Aorta (tissue), 5 donors: ENCODE results near the gene MROH8. TPM values are rescaled to one million over a fixed set of nuclear protein-coding genes. Genes with fewer than 3 reads are reported as not detected.

Experiments used
- ATAC-seq: fragments of 200-7000 bp; cut with Tn5 transposase; one replicate; pipeline ENCODE4 v1.9.1; 2022; ENCODE audit warnings: moderate library complexity; ENCODE audit not compliant: low FRiP score
- DNase-seq, 2 donors: peaks; one replicate each; pipeline ENCODE4 v3.0.0-alpha.2; 2020
- H3K27ac ChIP-seq, 2 donors: one replicate each; pipeline ENCODE4 v1.5.1; 2013; ENCODE audit warnings: low read length in 2 of 2, mild to moderate bottlenecking in 2 of 2, moderate library complexity in 2 of 2, control low read depth in 1 of 2, inconsistent platforms in 1 of 2, low read depth in 1 of 2
- H3K27me3 ChIP-seq, 2 donors: one replicate each; pipeline ENCODE4 v1.6.1; 2013; ENCODE audit warnings: control low read depth in 1 of 2, low read length in 1 of 2, mild to moderate bottlenecking in 1 of 2, moderate library complexity in 1 of 2; ENCODE audit not compliant: insufficient read depth in 2 of 2, control insufficient read depth in 1 of 2
- H3K36me3 ChIP-seq, 2 donors: one replicate each; pipeline ENCODE4 v1.6.1; 2013; ENCODE audit warnings: control low read depth in 1 of 2, low read length in 1 of 2, mild to moderate bottlenecking in 1 of 2; ENCODE audit not compliant: insufficient read depth in 2 of 2, control insufficient read depth in 1 of 2
- H3K4me1 ChIP-seq, 2 donors: one replicate each; pipeline ENCODE4 v1.6.1; 2013; ENCODE audit warnings: low read length in 2 of 2, control low read depth in 1 of 2, mild to moderate bottlenecking in 1 of 2, moderate library complexity in 1 of 2; ENCODE audit not compliant: insufficient read depth in 2 of 2, control insufficient read depth in 1 of 2
- H3K4me3 ChIP-seq, 2 donors: one replicate each; pipeline ENCODE4 v1.5.1; 2013; ENCODE audit warnings: low read length in 2 of 2, control low read depth in 1 of 2, mild to moderate bottlenecking in 1 of 2
- H3K9me3 ChIP-seq: one replicate; pipeline ENCODE4 v1.6.1; 2013; ENCODE audit warnings: mild to moderate bottlenecking, low read length; ENCODE audit not compliant: control insufficient read depth
- whole genome bisulfite sequencing, 2 donors: extraction: QIAGEN DNeasy Blood & Tissue Kit; methylation state at CpG; one replicate each; pipeline ENCODE4 v1.1.7; 2013; 5-methylcytosine and 5-hydroxymethylcytosine counted together
- intact Hi-C, 2 donors: fragments of 100-400 bp; cut with DNase I; formaldehyde crosslinking; loops; one replicate each; pipeline versions ENCODE4 v1.14.2 to v1.15.0; 2022
- polyA plus RNA-seq, 2 donors: library from polyadenylated mRNA; stranded (reverse); fragments of 200-250 nt; gene quantifications; one replicate each; pipeline ENCODE4 v1.2.3, GENCODE V29; 2013
- total RNA-seq, 2 donors: library from RNA; stranded (reverse); fragmentation: NEBNext Ultra II Directional; extraction: Animal tissue kit (Norgen Biotek cat#: 25700); gene quantifications; one replicate each; pipeline ENCODE4 v1.2.1, GENCODE V29; 2021
- donor health status: healthy with polysubstance abuse.
- donor health status: Bipolar disorder and iron deficiency.
- donor health status: DM: no; HTN: no; CAD: no.
- donor health status: DM: no; HTN: no; CAD: no.
- donor health status: DM: yes; HTN: yes; CAD: no.

The MROH8 gene
- total and polyA plus RNA-seq, 4 donors = 3.4 to 9.3 (median 5.1) TPM; not detected in 1

GRCh38 chr20:37102571-37102970 is 76.8 kb downstream of the MROH8 start:
- DNase-seq = no peak
- Histone ChIP-seq H3K27me3 (no peaks in the 10 kb centered on the region), H3K36me3 (no peaks in the 10 kb centered on the region), H3K27ac (no peak overlapping the region), H3K4me3 (no peak overlapping the region), H3K9me3 (no peaks in the 10 kb centered on the region), H3K4me1 (no peaks in the 10 kb centered on the region)
- no peak for ATAC-seq
- intact Hi-C loops = no loop called here
- 86 to 91% methylated on average over 6 of the region's 6 CpGs for WGBS, 2 donors

GRCh38 chr20:37096415-37097041 is 82.8 kb downstream of the MROH8 start:
- H3K4me3 ChIP-seq = no peak overlapping the region
- ATAC-seq (no peak), DNase-seq (no peak)
- intact Hi-C loops = no loop called here
- no peaks in the 10 kb centered on the region for H3K4me1 ChIP-seq
- no peak overlapping the region for H3K27ac ChIP-seq
- WGBS, 2 donors = 62 to 63% methylated on average over 11 of the region's 11 CpGs
- H3K9me3 ChIP-seq = no peaks in the 10 kb centered on the region
- H3K36me3 ChIP-seq = no peaks in the 10 kb centered on the region
- H3K27me3 ChIP-seq = no peaks in the 10 kb centered on the region

- Histone ChIP-seq H3K36me3 (no peaks in the 10 kb centered on the region), H3K4me1 (no peaks in the 10 kb centered on the region), H3K27ac (no peak within 1 kb of the TSS), H3K4me3 (peak within 1 kb of the TSS; percentile 12 to 52), H3K9me3 (no peaks in the 10 kb centered on the region), H3K27me3 (no peaks in the 10 kb centered on the region)
- 1% methylated on average over 55 to 58 of the region's 58 CpGs for WGBS, 2 donors
- intact Hi-C loops = no loop called here
- DNase-seq = peak; percentile 87 to 93
- ATAC-seq = peak; percentile 93
These were observed 83.5 kb downstream of the MROH8 start, which contains the start of gene RBL1 for GRCh38 chr20:37095599-37096414. Gene RBL1, minus strand, starts transcription at chr20:37095997. Its CDS starts 69 bp downstream, at chr20:37095928.

- no peaks in the 10 kb centered on the region for H3K9me3 ChIP-seq
- no peaks in the 10 kb centered on the region for H3K4me1 ChIP-seq
- H3K27ac ChIP-seq = no peak overlapping the region
- WGBS, 2 donors = 2 to 4% methylated on average over 19 of the region's 19 CpGs
- H3K4me3 ChIP-seq = peak overlapping the region; percentile 12 to 52
- DNase-seq (no peak), ATAC-seq (no peak)
- no peaks in the 10 kb centered on the region for H3K36me3 ChIP-seq
- intact Hi-C loops = no loop called here
- no peaks in the 10 kb centered on the region for H3K27me3 ChIP-seq
These were observed 84.2 kb downstream of the MROH8 start for GRCh38 chr20:37095108-37095598.

- Histone ChIP-seq H3K36me3 (no peaks in the 10 kb centered on the region), H3K27me3 (no peaks in the 10 kb centered on the region), H3K27ac (no peak overlapping the region), H3K9me3 (no peaks in the 10 kb centered on the region), H3K4me3 (no peak overlapping the region), H3K4me1 (no peaks in the 10 kb centered on the region)
- no peak for DNase-seq
- intact Hi-C loops = no loop called here
- ATAC-seq = no peak
- WGBS, 2 donors = 84 to 86% methylated on average over 2 of the region's 2 CpGs
These were observed 88.9 kb downstream of the MROH8 start for GRCh38 chr20:37090407-37090806.

GRCh38 chr20:37081717-37082289 is 97.5 kb downstream of the MROH8 start:
- ATAC-seq (no peak), DNase-seq (no peak)
- Histone ChIP-seq H3K9me3 (no peaks in the 10 kb centered on the region), H3K27me3 (no peaks in the 10 kb centered on the region), H3K4me3 (no peak overlapping the region), H3K36me3 (no peaks in the 10 kb centered on the region), H3K4me1 (no peaks in the 10 kb centered on the region), H3K27ac (no peak overlapping the region)
- intact Hi-C loops = no loop called here
- WGBS, 2 donors = 86 to 90% methylated on average over 5 of the region's 5 CpGs

- no peaks in the 10 kb centered on the region for H3K36me3 ChIP-seq
- intact Hi-C loops = no loop called here
- no peaks in the 10 kb centered on the region for H3K27me3 ChIP-seq
- DNase-seq (no peak), ATAC-seq (no peak)
- no peak overlapping the region for H3K27ac ChIP-seq
- 95 to 97% methylated on average over 8 of the region's 8 CpGs for WGBS, 2 donors
- H3K4me1 ChIP-seq = no peaks in the 10 kb centered on the region
- no peak overlapping the region for H3K4me3 ChIP-seq
- no peaks in the 10 kb centered on the region for H3K9me3 ChIP-seq
These were observed 102.3 kb downstream of the MROH8 start for GRCh38 chr20:37077009-37077408.

- WGBS, 2 donors = 90 to 92% methylated on average over 3 of the region's 3 CpGs
- H3K27ac ChIP-seq = no peak overlapping the region
- no peaks in the 10 kb centered on the region for H3K27me3 ChIP-seq
- intact Hi-C loops = no loop called here
- ATAC-seq = no peak
- no peaks in the 10 kb centered on the region for H3K4me1 ChIP-seq
- H3K36me3 ChIP-seq = no peaks in the 10 kb centered on the region
- H3K9me3 ChIP-seq = no peaks in the 10 kb centered on the region
- DNase-seq = no peak
- H3K4me3 ChIP-seq = no peak overlapping the region
These were observed 103.2 kb downstream of the MROH8 start for GRCh38 chr20:37075932-37076685.
